ENCODE data around the gene ARL5B.

ARL5B gene

GRCh38 chr10:18666810-18667209 lies 7.6 kb downstream of the ARL5B start:
- H3K4me3 ChIP-seq (ENCODE audit: low read depth, low read length): no peak overlapping the region
- H3K36me3 ChIP-seq (ENCODE audit: control insufficient read depth in 2 of 2, insufficient read depth in 1 of 2, low read length in 2 of 2): peaks cover 36 to 50% of the 10 kb centered on the region in 2 experiments
- no peak overlapping the region for H3K27ac ChIP-seq (ENCODE audit: extremely low read depth, low read depth, low read length)
- CTCF ChIA-PET: no interaction called here
- H3K9me3 ChIP-seq (ENCODE audit: control insufficient read depth, insufficient read depth, low read depth, low read length): no peaks in the 10 kb centered on the region
- H3K4me1 ChIP-seq (ENCODE audit: control insufficient read depth, insufficient read depth, low read length): peaks cover 12% of the 10 kb centered on the region
- POLR2A ChIA-PET: interaction anchor here (1.1 kb wide), 1 partner anchor 8 kb away, joined by 3 read pairs; the partner anchor contains the start of gene ARL5B
- TF ChIP-seq ZFP37 (tag by site-specific recombination; IDR thresholded peaks at IDR 0.05): peak; percentile 72
- peak; percentile 42; the same call in 1 of the 2 replicates for TF ChIP-seq PRDM1 (tag by site-specific recombination; IDR thresholded peaks at IDR 0.05)
- peak; percentile 48 for TF ChIP-seq GLIS1 (tag by site-specific recombination; IDR thresholded peaks at IDR 0.05)
- TF ChIP-seq ZBTB20 (tag by site-specific recombination; IDR thresholded peaks at IDR 0.05): no peak

GRCh38 chr10:18668026-18668425 lies 8.8 kb downstream of the ARL5B start:
- TF ChIP-seq HIC1 (tag by site-specific recombination; IDR thresholded peaks at IDR 0.05) (no peak), ZBTB1 (tag by site-specific recombination; IDR thresholded peaks at IDR 0.05) (no peak), ZNF398 (tag by site-specific recombination; IDR thresholded peaks at IDR 0.05) (no peak), ZNF426 (tag by site-specific recombination; IDR thresholded peaks at IDR 0.05) (no peak), WT1 (tag by site-specific recombination; IDR thresholded peaks at IDR 0.05) (no peak), ZNF776 (tag by site-specific recombination; IDR thresholded peaks at IDR 0.05; ENCODE audit: borderline replicate concordance) (no peak), ZSCAN30 (tag by site-specific recombination; IDR thresholded peaks at IDR 0.05) (no peak), MYNN (tag by site-specific recombination; IDR thresholded peaks at IDR 0.05; ENCODE audit: borderline replicate concordance) (no peak), KLF16 (tag by site-specific recombination; IDR thresholded peaks at IDR 0.05) (no peak), AEBP2 (tag by site-specific recombination; IDR thresholded peaks at IDR 0.05; ENCODE audit: borderline replicate concordance) (no peak), HOXA7 (CRISPR knock-in tag; IDR thresholded peaks at IDR 0.05; ENCODE audit: borderline replicate concordance) (no peak), HOXD13 (CRISPR knock-in tag; IDR thresholded peaks at IDR 0.05; ENCODE audit: borderline replicate concordance) (no peak), ZNF701 (tag by site-specific recombination; IDR thresholded peaks at IDR 0.05) (no peak), ZNF629 (tag by site-specific recombination; IDR thresholded peaks at IDR 0.05) (no peak), SP2 (tag by site-specific recombination; IDR thresholded peaks at IDR 0.05) (no peak), ZBTB11 (tag by site-specific recombination; conservative IDR thresholded peaks at IDR 0.05; ENCODE audit: low read depth) (no peak), MZF1 (tag by site-specific recombination; IDR thresholded peaks at IDR 0.05; ENCODE audit: borderline replicate concordance) (no peak), SP7 (tag by site-specific recombination; IDR thresholded peaks at IDR 0.05) (no peak), ZBTB44 (tag by site-specific recombination; IDR thresholded peaks at IDR 0.05) (no peak), ZNF2 (tag by site-specific recombination; IDR thresholded peaks at IDR 0.05) (no peak)
- no peak overlapping the region for H3K27ac ChIP-seq (ENCODE audit: extremely low read depth, low read depth, low read length)
- H3K9me3 ChIP-seq (ENCODE audit: control insufficient read depth, insufficient read depth, low read depth, low read length): no peaks in the 10 kb centered on the region
- no peak overlapping the region for H3K4me3 ChIP-seq (ENCODE audit: low read depth, low read length)
- peaks cover 44 to 54% of the 10 kb centered on the region in 2 experiments for H3K36me3 ChIP-seq (ENCODE audit: control insufficient read depth in 2 of 2, insufficient read depth in 1 of 2, low read length in 2 of 2)
- ChIA-PET CTCF (interaction anchor here (0.7 kb wide), 1 partner anchor 65 kb away, joined by 5 read pairs; no protein-coding TSS in a partner anchor), POLR2A (interaction anchor here (1.1 kb wide), 1 partner anchor 9 kb away, joined by 3 read pairs; the partner anchor contains the start of gene ARL5B)
- H3K4me1 ChIP-seq (ENCODE audit: control insufficient read depth, insufficient read depth, low read length): peaks cover 9% of the 10 kb centered on the region

Measured in HEK293 (cell line).